ENCODE data around the gene TFR2. TPM values are rescaled to one million over a fixed set of nuclear protein-coding genes. Genes with fewer than 3 reads are reported as not detected.

Gene TFR2
- total and polyA plus RNA-seq, 2 donors (not counting 3 experiments of a cell fraction or from before 2014, with no cell fraction given): 0.37 to 0.60 TPM

GRCh38 chr7:100582041-100582579 is 59.2 kb downstream of the TFR2 start:
- Histone ChIP-seq H3K4me2 (ENCODE audit: insufficient read depth, low read length) (no peak overlapping the region), H3K27ac (ENCODE audit: insufficient read depth, low read depth, low read length) (no peak overlapping the region), H3K27me3 (ENCODE audit: control insufficient read depth in 2 of 2, insufficient read depth in 2 of 2, low read length in 2 of 2) (no peaks in the 10 kb centered on the region), H3K9me3 (replicated peaks; ENCODE audit: control insufficient read depth, insufficient read depth, low read length) (no peaks in the 10 kb centered on the region), H4K20me1 (replicated peaks; ENCODE audit: control insufficient read depth, extremely low read depth, insufficient read depth, low read length) (no peaks in the 10 kb centered on the region), H2AFZ (ENCODE audit: low read depth, low read length) (no peak overlapping the region), H3K9me1 (replicated peaks; ENCODE audit: control insufficient read depth, extremely low read depth, insufficient read depth, low read length) (no peaks in the 10 kb centered on the region), H3K4me3 (replicated peaks in 1 of 3; ENCODE audit: insufficient read depth in 1 of 3, low read depth in 1 of 3, low read length in 3 of 3) (no peak overlapping the region), H3K79me2 (ENCODE audit: control insufficient read depth, insufficient read depth, low read length) (peaks cover 29% of the 10 kb centered on the region), H3K4me1 (ENCODE audit: control insufficient read depth, extremely low read depth, insufficient read depth, low read length) (peaks cover 32% of the 10 kb centered on the region), H3K9ac (replicated peaks; ENCODE audit: extremely low read depth, insufficient read depth, low read length) (no peak overlapping the region), H3K36me3 (ENCODE audit: control insufficient read depth in 2 of 2, extremely low read depth in 1 of 2, insufficient read depth in 2 of 2, low read length in 2 of 2) (peaks cover 19 to 39% of the 10 kb centered on the region in 2 experiments)
- no peak for FAIRE-seq
- ChIA-PET CTCF (interaction anchor here (1.0 to 1.3 kb wide), 2 partner anchors 18 to 112 kb away, joined by 3 read pairs; no protein-coding TSS in a partner anchor), POLR2A (no interaction called here)
- TF ChIP-seq FOS (IDR thresholded peaks at IDR 0.05; ENCODE audit: borderline replicate concordance, insufficient read depth, low read length) (no peak), MAX (IDR thresholded peaks at IDR 0.05; ENCODE audit: insufficient read depth, insufficient read length) (no peak), CTCF (IDR thresholded peaks at IDR 0.05; ENCODE audit: extremely low read depth in 1 of 2, insufficient read depth in 1 of 2, low read depth in 1 of 2, low read length in 2 of 2) (no peak), GATA2 (IDR thresholded peaks at IDR 0.05; ENCODE audit: insufficient read depth, insufficient read length, low read depth, low read length) (no peak), JUN (IDR thresholded peaks at IDR 0.05; ENCODE audit: borderline replicate concordance, insufficient read depth, insufficient read length, low read depth) (no peak), POLR2AphosphoS5 (IDR thresholded peaks at IDR 0.05; ENCODE audit: insufficient read depth, low read depth, low read length) (no peak), POLR2A (IDR thresholded peaks at IDR 0.05; ENCODE audit: low read depth, low read length) (no peak), EZH2 (IDR thresholded peaks at IDR 0.05; ENCODE audit: borderline replicate concordance, low read depth, low read length, severe bottlenecking) (no peak), MYC (IDR thresholded peaks at IDR 0.05; ENCODE audit: low read depth, low read length) (no peak)
- intact Hi-C loops (cut with micrococcal nuclease) (loop anchor here (10.0 kb wide), 1 partner anchor 283 kb away; the partner anchor contains the start of gene TRIP6), dilution Hi-C loops (cut with MboI; ENCODE audit: extremely low pct_ligation_motif_present, low sequenced_read_pairs) (no loop called here)
- BruUV-seq (replicated peaks): no TSS peak
- DNase-seq (ENCODE audit: low read depth, low spot score): no peak
